ENCODE results near the gene PEX19. TPM values are rescaled to one million over a fixed set of nuclear protein-coding genes. Genes with fewer than 3 reads are reported as not detected.

The PEX19 gene
- total and polyA plus RNA-seq, 2 donors (not counting 1 experiment from before 2014, with no cell fraction given) = 72.8 to 77.4 TPM

DNA sequence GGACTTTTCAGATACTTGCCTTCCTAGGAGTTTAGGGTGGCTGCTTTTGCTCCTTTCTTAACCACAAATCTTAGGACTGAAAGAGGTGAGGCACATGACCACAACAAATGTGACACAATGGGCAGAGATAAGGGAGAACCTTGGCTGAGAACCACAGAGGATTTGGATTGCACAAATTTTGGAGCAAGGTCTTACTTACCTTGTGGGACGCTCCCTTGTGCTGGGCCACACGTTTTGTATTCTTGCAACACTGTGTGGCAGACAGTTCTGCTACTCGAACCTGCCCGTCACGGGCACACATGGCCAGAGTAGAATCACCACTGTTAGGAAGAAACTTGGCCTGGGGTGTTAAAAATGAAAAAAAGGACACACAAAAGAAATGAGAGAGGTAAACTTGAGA lies 46.5 kb downstream of the PEX19 start:
- Histone ChIP-seq H3K36me3 (ENCODE audit: control insufficient read depth, insufficient read depth, low read length) (peaks cover 10% of the 10 kb centered on the region), H3K4me3 (replicated peaks in 1 of 4; ENCODE audit: control extremely low read depth in 1 of 4, insufficient read depth in 1 of 4, low read depth in 3 of 4, low read length in 4 of 4) (no peak overlapping the region), H2AFZ (ENCODE audit: low read length) (no peak overlapping the region), H3K79me2 (ENCODE audit: control insufficient read depth, insufficient read depth, low read length) (no peaks in the 10 kb centered on the region), H3K9me3 (ENCODE audit: control insufficient read depth, insufficient read depth, low read depth, low read length) (no peaks in the 10 kb centered on the region), H3K27ac (ENCODE audit: insufficient read depth, low read length) (no peak overlapping the region), H3K9ac (ENCODE audit: insufficient read depth, low read length) (no peak overlapping the region), H3K4me1 (ENCODE audit: control insufficient read depth, extremely low read depth, insufficient read depth, low read length) (no peaks in the 10 kb centered on the region), H3K4me2 (ENCODE audit: extremely low read depth, insufficient read depth, low read length) (no peak overlapping the region), H3K27me3 (ENCODE audit: control insufficient read depth, insufficient read depth, low read length) (no peaks in the 10 kb centered on the region), H4K20me1 (ENCODE audit: control insufficient read depth, extremely low read depth, insufficient read depth, low read length) (no peaks in the 10 kb centered on the region)
- no peak for DNase-seq (ENCODE audit: low read depth in 2 of 2)
- TF ChIP-seq EZH2 (IDR thresholded peaks at IDR 0.05; ENCODE audit: low read length, missing control alignments) = no peak
- no peak for TF ChIP-seq CTCF (conservative IDR thresholded peaks at IDR 0.05 in 1 of 2, IDR thresholded peaks at IDR 0.05 in 1 of 2; ENCODE audit: low read depth in 1 of 2, low read length in 2 of 2)

- no peak overlapping the region for H3K4me2 ChIP-seq (ENCODE audit: extremely low read depth, insufficient read depth, low read length)
- H3K79me2 ChIP-seq (ENCODE audit: control insufficient read depth, insufficient read depth, low read length) = no peaks in the 10 kb centered on the region
- no peak overlapping the region for H3K4me3 ChIP-seq (replicated peaks in 1 of 4; ENCODE audit: control extremely low read depth in 1 of 4, insufficient read depth in 1 of 4, low read depth in 3 of 4, low read length in 4 of 4)
- no peak for DNase-seq (ENCODE audit: low read depth in 2 of 2)
- H3K9me3 ChIP-seq (ENCODE audit: control insufficient read depth, insufficient read depth, low read depth, low read length) = no peaks in the 10 kb centered on the region
- peaks cover 10% of the 10 kb centered on the region for H3K36me3 ChIP-seq (ENCODE audit: control insufficient read depth, insufficient read depth, low read length)
- H3K9ac ChIP-seq (ENCODE audit: insufficient read depth, low read length) = no peak overlapping the region
- TF ChIP-seq EZH2 (IDR thresholded peaks at IDR 0.05; ENCODE audit: low read length, missing control alignments) (no peak), CTCF (conservative IDR thresholded peaks at IDR 0.05 in 1 of 2, IDR thresholded peaks at IDR 0.05 in 1 of 2; ENCODE audit: low read depth in 1 of 2, low read length in 2 of 2) (no peak)
- no peaks in the 10 kb centered on the region for H4K20me1 ChIP-seq (ENCODE audit: control insufficient read depth, extremely low read depth, insufficient read depth, low read length)
- no peaks in the 10 kb centered on the region for H3K4me1 ChIP-seq (ENCODE audit: control insufficient read depth, extremely low read depth, insufficient read depth, low read length)
- no peak overlapping the region for H3K27ac ChIP-seq (ENCODE audit: insufficient read depth, low read length)
- H3K27me3 ChIP-seq (ENCODE audit: control insufficient read depth, insufficient read depth, low read length) = no peaks in the 10 kb centered on the region
- no peak overlapping the region for H2AFZ ChIP-seq (ENCODE audit: low read length)
Observed at GRCh38 chr1:160237558-160237957, 47.4 kb downstream of the PEX19 start.

- Histone ChIP-seq H3K4me2 (ENCODE audit: extremely low read depth, insufficient read depth, low read length) (no peak overlapping the region), H2AFZ (ENCODE audit: low read length) (no peak overlapping the region)
- TF ChIP-seq EZH2 (IDR thresholded peaks at IDR 0.05; ENCODE audit: low read length, missing control alignments) (no peak), CTCF (conservative IDR thresholded peaks at IDR 0.05 in 1 of 2, IDR thresholded peaks at IDR 0.05 in 1 of 2; ENCODE audit: low read depth in 1 of 2, low read length in 2 of 2) (no peak)
Observed at GRCh38 chr1:160236806-160237205, 48.1 kb downstream of the PEX19 start.

More at GRCh38 chr1:160236806-160237205, 48.1 kb downstream of the PEX19 start:
- Histone ChIP-seq H4K20me1 (ENCODE audit: control insufficient read depth, extremely low read depth, insufficient read depth, low read length) (no peaks in the 10 kb centered on the region), H3K27ac (ENCODE audit: insufficient read depth, low read length) (no peak overlapping the region), H3K9me3 (ENCODE audit: control insufficient read depth, insufficient read depth, low read depth, low read length) (no peaks in the 10 kb centered on the region), H3K79me2 (ENCODE audit: control insufficient read depth, insufficient read depth, low read length) (no peaks in the 10 kb centered on the region), H3K36me3 (ENCODE audit: control insufficient read depth, insufficient read depth, low read length) (peaks cover 10% of the 10 kb centered on the region), H3K27me3 (ENCODE audit: control insufficient read depth, insufficient read depth, low read length) (no peaks in the 10 kb centered on the region), H3K9ac (ENCODE audit: insufficient read depth, low read length) (no peak overlapping the region), H3K4me3 (replicated peaks in 1 of 4; ENCODE audit: control extremely low read depth in 1 of 4, insufficient read depth in 1 of 4, low read depth in 3 of 4, low read length in 4 of 4) (no peak overlapping the region), H3K4me1 (ENCODE audit: control insufficient read depth, extremely low read depth, insufficient read depth, low read length) (no peaks in the 10 kb centered on the region)
- DNase-seq (ENCODE audit: low read depth in 2 of 2) = no peak
